Measurements from ENCODE around the gene ALOX12B. TPM values are rescaled to one million over a fixed set of nuclear protein-coding genes. Genes with fewer than 3 reads are reported as not detected.
A peak's percentile ranks its signal among the peaks of the same experiment; 100 is the strongest.

ALOX12B gene
- polyA plus RNA-seq, 2 of the 4 experiments (the other 2 are of a cell fraction), result 0.63 to 1.0 TPM

DNA sequence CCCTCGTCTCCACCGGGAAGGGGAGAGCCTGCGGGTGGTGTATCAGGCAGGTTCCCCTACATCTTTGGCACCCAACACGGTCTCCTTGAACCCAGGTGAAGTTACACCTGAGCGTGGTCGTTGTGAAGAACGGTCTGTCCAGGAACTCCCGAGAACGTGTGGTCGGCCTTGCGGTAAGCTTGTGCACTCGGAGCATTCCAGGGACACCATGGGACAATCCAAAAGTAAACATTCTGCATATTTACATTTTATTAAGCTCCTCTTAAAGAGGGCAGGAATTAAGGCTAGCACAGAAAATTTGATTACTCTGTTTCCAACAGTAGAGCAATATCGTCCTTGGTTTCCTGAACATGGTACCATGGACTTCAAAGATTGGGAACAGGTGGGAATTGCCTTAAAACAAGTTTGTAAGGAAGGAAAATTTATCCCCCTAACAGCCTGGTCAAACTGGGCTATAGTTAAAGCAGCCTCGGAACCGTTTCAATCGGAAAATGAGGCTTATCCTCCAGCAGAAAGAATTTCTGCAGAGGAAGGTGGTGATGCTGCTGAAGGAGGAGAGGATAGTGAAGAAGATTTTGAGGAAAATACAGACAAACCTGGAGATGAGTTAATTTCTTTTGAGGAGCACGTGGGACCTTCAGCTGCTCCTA lies 30.4 kb downstream of the ALOX12B start:
- WGBS (ENCODE audit: missing lambda C conversion rate), result 61% methylated on average over 17 of the region's 17 CpGs
- no peak for DNase-seq (ENCODE audit: low read depth in 1 of 2, low spot score in 1 of 2)
- Histone ChIP-seq H3K4me1 (peaks cover under 1% of the 10 kb centered on the region; the same call in 2 of the 3 replicates), H3K4me2 (peak overlapping the region; percentile 65), H3K27ac (no peak overlapping the region), H3K9me3 (no peaks in the 10 kb centered on the region), H3K4me3 (no peak overlapping the region)
- CTCF ChIA-PET, result interaction anchor here (0.6 to 13.8 kb wide), 71 partner anchors 9 to 1012 kb away, joined by 3 to 682 read pairs (median 5); partner anchors contain the start of genes ALOX12B, ALOX15B, ALOXE3 and CNTROB
- no peak for FAIRE-seq
- POLR2A ChIA-PET, result interaction anchor here (1.0 to 1.4 kb wide), 3 partner anchors 22 to 145 kb away, joined by 3 to 6 read pairs (median 3); no protein-coding TSS in a partner anchor
- ATAC-seq, result no peak
- TF ChIP-seq HOXA7 (CRISPR knock-in tag; IDR thresholded peaks at IDR 0.05) (no peak), RARB (CRISPR knock-in tag; IDR thresholded peaks at IDR 0.05) (no peak), BHLHE40 (IDR thresholded peaks at IDR 0.05; ENCODE audit: low read depth, low read length) (no peak), CBX2 (IDR thresholded peaks at IDR 0.05; ENCODE audit: borderline replicate concordance, low read depth) (no peak), CHD2 (IDR thresholded peaks at IDR 0.05; ENCODE audit: low read length, partially characterized antibody) (no peak)

DNA sequence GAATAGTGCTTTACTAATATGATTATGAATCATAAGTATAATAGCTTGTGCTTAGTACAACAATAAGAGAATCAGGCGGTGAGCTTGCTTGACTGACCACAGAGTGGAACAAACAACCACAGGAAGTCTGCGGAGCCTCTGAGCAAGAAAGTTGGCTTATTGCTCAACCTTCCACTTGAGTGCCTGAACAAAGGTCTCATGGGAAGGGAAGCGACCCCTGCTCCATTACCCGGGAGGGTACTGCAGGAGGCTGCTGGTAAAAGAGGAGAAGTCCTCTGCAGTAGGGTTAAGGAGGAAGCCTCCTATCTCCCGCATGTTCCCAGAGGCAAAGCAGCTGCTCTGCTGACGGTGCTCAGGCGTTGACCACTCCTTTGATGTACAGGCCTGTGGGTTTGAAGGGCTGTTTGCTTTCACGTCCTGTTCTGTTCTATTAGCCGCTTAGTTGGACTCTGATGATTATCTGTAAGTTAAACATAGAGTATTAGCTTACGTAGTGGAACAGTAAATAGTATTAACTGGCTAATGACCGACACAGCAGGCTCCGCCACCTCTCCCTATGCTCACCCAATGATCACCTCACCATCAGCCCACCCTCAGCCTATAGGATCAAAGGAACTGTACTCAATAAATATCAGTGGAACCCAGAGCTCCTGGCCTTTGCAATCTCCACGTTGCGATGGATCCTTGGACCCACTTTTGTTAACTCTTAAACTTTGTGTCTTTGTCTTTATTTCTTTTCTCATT lies 31.1 kb downstream of the ALOX12B start:
- no peaks in the 10 kb centered on the region; the same call in 2 of the 3 replicates for H3K4me1 ChIP-seq
- no peak for TF ChIP-seq ZC3H11A (IDR thresholded peaks at IDR 0.05)
- TF ChIP-seq EP300 (IDR thresholded peaks at IDR 0.05), result no peak
- TF ChIP-seq, protein P1, sequence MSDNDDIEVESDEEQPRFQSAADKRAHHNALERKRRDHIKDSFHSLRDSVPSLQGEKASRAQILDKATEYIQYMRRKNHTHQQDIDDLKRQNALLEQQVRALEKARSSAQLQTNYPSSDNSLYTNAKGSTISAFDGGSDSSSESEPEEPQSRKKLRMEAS (IDR thresholded peaks at IDR 0.05), result no peak
- TF ChIP-seq MYC (IDR thresholded peaks at IDR 0.05; ENCODE audit: borderline replicate concordance, low read length), result no peak
- TF ChIP-seq RFX5 (IDR thresholded peaks at IDR 0.05), result no peak
- TF ChIP-seq ESRRA (IDR thresholded peaks at IDR 0.05; ENCODE audit: borderline replicate concordance, low read length), result no peak
- no peak for TF ChIP-seq FOSB (CRISPR knock-in tag; IDR thresholded peaks at IDR 0.05)
- no peak for TF ChIP-seq BHLHE40 (IDR thresholded peaks at IDR 0.05; ENCODE audit: low read depth, low read length)
- WGBS (ENCODE audit: missing lambda C conversion rate), result 61% methylated on average over 14 of the region's 14 CpGs
- POLR2A ChIA-PET, result interaction anchor here (1.2 kb wide), 1 partner anchor 144 kb away, joined by 3 read pairs; no protein-coding TSS in a partner anchor
- ATAC-seq (no peak), DNase-seq (ENCODE audit: low read depth in 1 of 2, low spot score in 1 of 2) (no peak), FAIRE-seq (no peak)
- no peak overlapping the region for H3K27ac ChIP-seq
- no peak overlapping the region for H3K4me3 ChIP-seq
- CTCF ChIA-PET, result interaction anchor here (0.8 to 13.8 kb wide), 43 partner anchors 10 to 339 kb away, joined by 3 to 682 read pairs (median 8); partner anchors contain the start of genes ALOX12B, ALOX15B, ALOXE3 and CNTROB
- no peak overlapping the region for H3K4me2 ChIP-seq
- no peaks in the 10 kb centered on the region for H3K9me3 ChIP-seq

GRCh38 chr17:8055851-8056231 lies 31.7 kb downstream of the ALOX12B start:
- no peak for DNase-seq (ENCODE audit: low read depth in 1 of 2, low spot score in 1 of 2)
- POLR2A ChIA-PET, result no interaction called here
- CTCF ChIA-PET, result interaction anchor here (0.8 to 13.8 kb wide), 18 partner anchors 10 to 307 kb away, joined by 3 to 682 read pairs (median 22); partner anchors contain the start of genes ALOX12B, ALOX15B, ALOXE3 and RNF227
- Histone ChIP-seq H3K27ac (no peak overlapping the region), H3K4me1 (no peaks in the 10 kb centered on the region; the same call in 2 of the 3 replicates), H3K4me2 (no peak overlapping the region), H3K4me3 (no peak overlapping the region), H3K9me3 (no peaks in the 10 kb centered on the region)
- 85% methylated on average over 3 of the region's 3 CpGs for WGBS (ENCODE audit: missing lambda C conversion rate)
- ATAC-seq, result no peak
- TF ChIP-seq BHLHE40 (IDR thresholded peaks at IDR 0.05; ENCODE audit: low read depth, low read length) (no peak), EHF (CRISPR knock-in tag; IDR thresholded peaks at IDR 0.05) (no peak), PBX3 (IDR thresholded peaks at IDR 0.05) (no peak), CBX8 (IDR thresholded peaks at IDR 0.05) (no peak), CBX2 (IDR thresholded peaks at IDR 0.05; ENCODE audit: borderline replicate concordance, low read depth) (no peak)
- TF ChIP-seq, protein P2, sequence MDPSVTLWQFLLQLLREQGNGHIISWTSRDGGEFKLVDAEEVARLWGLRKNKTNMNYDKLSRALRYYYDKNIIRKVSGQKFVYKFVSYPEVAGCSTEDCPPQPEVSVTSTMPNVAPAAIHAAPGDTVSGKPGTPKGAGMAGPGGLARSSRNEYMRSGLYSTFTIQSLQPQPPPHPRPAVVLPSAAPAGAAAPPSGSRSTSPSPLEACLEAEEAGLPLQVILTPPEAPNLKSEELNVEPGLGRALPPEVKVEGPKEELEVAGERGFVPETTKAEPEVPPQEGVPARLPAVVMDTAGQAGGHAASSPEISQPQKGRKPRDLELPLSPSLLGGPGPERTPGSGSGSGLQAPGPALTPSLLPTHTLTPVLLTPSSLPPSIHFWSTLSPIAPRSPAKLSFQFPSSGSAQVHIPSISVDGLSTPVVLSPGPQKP (IDR thresholded peaks at IDR 0.05; ENCODE audit: low read depth, low read length), result no peak
- no peak for FAIRE-seq
